Pancreas (tissue), 10 donors: Measurements from ENCODE around the gene LRRN4CL. TPM values are rescaled to one million over a fixed set of nuclear protein-coding genes. Genes with fewer than 3 reads are reported as not detected.

Experiments used
- ATAC-seq, 4 donors: fragments of 200-7000 bp; cut with Tn5 transposase; one replicate each; pipeline versions ENCODE4 v1.8.0 to v1.9.1; 2020; ENCODE audit warnings: mild to moderate bottlenecking in 4 of 4, moderate library complexity in 4 of 4
- DNase-seq, 6 donors: peaks; one replicate each; pipeline ENCODE4 v3.0.0-alpha.2; 2020
- FAIRE-seq: peaks from 2 replicates; lab custom pipeline; 2012; peaks lifted over from hg19 to GRCh38; lab: Jason Lieb, UNC
- H3K27ac ChIP-seq, 4 donors: fragments of 200-600 bp; sonication (generic); 1 replicate in 3 of 4; 2 replicates in 1 of 4; pipeline versions ENCODE4 v1.5.0 to v1.8.0; 2020
- H3K27me3 ChIP-seq, 4 donors: fragments of 200-600 bp; one replicate each; pipeline ENCODE4 v1.8.0; 2021
- H3K36me3 ChIP-seq, 3 donors: fragments of 200-600 bp; sonication (generic) in 1 of 3; one replicate each; pipeline versions ENCODE4 v1.5.0 to v1.8.0; 2020 to 2021
- H3K4me1 ChIP-seq, 3 donors: fragments of 200-600 bp; one replicate each; pipeline ENCODE4 v1.8.0; 2021
- H3K4me3 ChIP-seq, 4 donors: fragments of 200-600 bp; sonication (generic) in 2 of 4; one replicate each; pipeline versions ENCODE4 v1.5.0 to v1.8.0; 2020 to 2021
- H3K9me3 ChIP-seq, 4 donors: fragments of 200-600 bp; one replicate each; pipeline ENCODE4 v1.8.0; 2021
- CTCF ChIP-seq, 4 donors: fragments of 200-600 bp; sonication (generic) in 3 of 4; IDR thresholded peaks; one replicate each; pipeline versions ENCODE4 v1.5.0 to v1.8.0; 2021; ENCODE audit warnings: antibody characterized with exemption in 4 of 4
- WGBS, 2 donors: extraction: QIAGEN DNeasy Blood & Tissue Kit; methylation state at CpG; one replicate each; pipeline ENCODE4 v1.1.7; 2013; 5-methylcytosine and 5-hydroxymethylcytosine counted together
- intact Hi-C, 3 donors: fragments of 100-400 bp; cut with DNase I; formaldehyde crosslinking; loops; one replicate each; pipeline versions ENCODE4 v1.11.1 to v1.14.2; 2022
- polyA plus RNA-seq, 2 donors: library from polyadenylated mRNA; stranded (reverse); fragments of 200-250 nt; gene quantifications; one replicate each; pipeline ENCODE4 v1.2.3, GENCODE V29; 2013
- total RNA-seq, 6 donors: library from RNA; stranded (reverse); fragmentation: NEBNext Ultra II Directional in 4 of 6; extraction: Animal tissue kit (Norgen Biotek cat#: 25700) in 4 of 6; gene quantifications; one replicate each; pipeline versions ENCODE4 v1.2.1 to v1.2.4, GENCODE V29; 2021 to 2023
- donor health status: healthy with polysubstance abuse.
- donor health status: DM: no; HTN: no; CAD: no; lungs with moderate emphysema.
- donor health status: DM: no; HTN: no; CAD: no.
- donor health status: control.
- donor health status: control.
- donor health status: Bipolar disorder and iron deficiency.
- donor health status: DM: yes; HTN: yes; CAD: no.
- donor health status: DM: no; HTN: no; CAD: no.
- donor health status: DM: no; HTN: no; CAD: no.
- donor health status: DM: yes; HTN: yes; CAD: no.

The LRRN4CL gene
- total and polyA plus RNA-seq, 8 donors, result 0.16 to 1.6 (median 0.53) TPM

GRCh38 chr11:62646825-62647608, 42.3 kb downstream of the LRRN4CL start:
- peak; percentile 4 to 13 (median 8) for ATAC-seq
- H3K36me3 ChIP-seq, result peaks cover 0 to 14% (median 3%) of the 10 kb centered on the region in 3 donors
- no peaks in the 10 kb centered on the region for H3K9me3 ChIP-seq
- FAIRE-seq, result no peak
- peaks cover 6 to 20% (median 15%) of the 10 kb centered on the region in 3 donors for H3K4me1 ChIP-seq
- WGBS, 2 donors, result 34 to 50% methylated on average over 32 of the region's 32 CpGs
- DNase-seq, result peak in 4 of 6 donors; percentile 28 to 81 (median 52)
- H3K27me3 ChIP-seq, result no peaks in the 10 kb centered on the region
- H3K27ac ChIP-seq, result peak overlapping the region in 1 of 4 donors; percentile 10
- intact Hi-C loops, result no loop called here
- peak overlapping the region in 2 of 4 donors; percentile 82 to 89 for H3K4me3 ChIP-seq
- TF ChIP-seq CTCF (IDR thresholded peaks at IDR 0.05), result no peak

GRCh38 chr11:62645946-62646824, 43.1 kb downstream of the LRRN4CL start, which contains the start of gene GANAB:
TSS of gene GANAB (minus strand) at chr11:62646613. CDS start at chr11:62646599, 14 bp downstream.
- DNase-seq (peak; percentile 99), FAIRE-seq (peak; percentile 77), ATAC-seq (peak; percentile 97 to 99 (median 98))
- peaks cover 0 to 14% (median 3%) of the 10 kb centered on the region in 3 donors for H3K36me3 ChIP-seq
- no peaks in the 10 kb centered on the region for H3K9me3 ChIP-seq
- no peaks in the 10 kb centered on the region for H3K27me3 ChIP-seq
- intact Hi-C loops, result no loop called here
- peak within 1 kb of the TSS; percentile 82 to 98 (median 92) for H3K4me3 ChIP-seq
- peaks cover 6 to 13% (median 8%) of the 10 kb centered on the region in 3 donors for H3K4me1 ChIP-seq
- no peak for TF ChIP-seq CTCF (IDR thresholded peaks at IDR 0.05)
- peak within 1 kb of the TSS; percentile 75 to 87 (median 84) for H3K27ac ChIP-seq
- 0 to 1% methylated on average over 67 to 73 of the region's 73 CpGs for WGBS, 2 donors

- H3K4me1 ChIP-seq, result peaks cover 6 to 13% (median 8%) of the 10 kb centered on the region in 3 donors
- intact Hi-C loops, result no loop called here
- H3K4me3 ChIP-seq, result peak overlapping the region; percentile 82 to 98 (median 92)
- no peaks in the 10 kb centered on the region for H3K9me3 ChIP-seq
- H3K36me3 ChIP-seq, result peaks cover 0 to 14% (median 3%) of the 10 kb centered on the region in 3 donors
- ATAC-seq (no peak), DNase-seq (no peak), FAIRE-seq (no peak)
- no peak for TF ChIP-seq CTCF (IDR thresholded peaks at IDR 0.05)
- peak overlapping the region in 2 of 4 donors; percentile 81 to 87 for H3K27ac ChIP-seq
- 6 to 9% methylated on average over 11 of the region's 11 CpGs for WGBS, 2 donors
- H3K27me3 ChIP-seq, result no peaks in the 10 kb centered on the region
Observed at GRCh38 chr11:62645671-62645945, 43.7 kb downstream of the LRRN4CL start.

- H3K4me3 ChIP-seq, result no peak overlapping the region
- TF ChIP-seq CTCF (IDR thresholded peaks at IDR 0.05), result no peak
- DNase-seq (no peak), ATAC-seq (no peak), FAIRE-seq (no peak)
- no peaks in the 10 kb centered on the region for H3K27me3 ChIP-seq
- no peaks in the 10 kb centered on the region for H3K9me3 ChIP-seq
- WGBS, 2 donors, result 83 to 89% methylated on average over 8 of the region's 8 CpGs
- H3K4me1 ChIP-seq, result peaks cover 6 to 13% (median 8%) of the 10 kb centered on the region in 3 donors
- intact Hi-C loops, result no loop called here
- peaks cover 0 to 8% (median under 1%) of the 10 kb centered on the region in 3 donors for H3K36me3 ChIP-seq
- H3K27ac ChIP-seq, result no peak overlapping the region
Observed at GRCh38 chr11:62644220-62644619, 45.1 kb downstream of the LRRN4CL start.

Other genes with a start within 250 kb of the LRRN4CL start
- gene AHNAK, start 142.7 kb downstream of the LRRN4CL start, total RNA-seq, result 100 to 1,000 TPM in 1 of 6 donors, 10 to 100 TPM in 5; 53.2 to 163 (median 77.2) TPM
- 10 to 100 TPM; 18.7 to 32.5 TPM for gene AHNAK, start 142.7 kb downstream of the LRRN4CL start, polyA plus RNA-seq
- 1,000 to 10,000 TPM in 4 of 6 donors, 100 to 1,000 TPM in 2; 723 to 1,171 (median 1,053) TPM for gene EEF1G, start 115.6 kb downstream of the LRRN4CL start, total RNA-seq
- 100 to 1,000 TPM; 630 to 745 TPM for gene EEF1G, start 115.6 kb downstream of the LRRN4CL start, polyA plus RNA-seq
- gene TUT1, start 98.0 kb downstream of the LRRN4CL start, total RNA-seq, result 10 to 100 TPM; 12.0 to 20.3 (median 14.6) TPM
- 10 to 100 TPM; 24.6 to 33.4 TPM for gene TUT1, start 98.0 kb downstream of the LRRN4CL start, polyA plus RNA-seq
- gene MTA2, start 87.7 kb downstream of the LRRN4CL start, total RNA-seq, result 10 to 100 TPM; 14.7 to 35.6 (median 23.0) TPM
- gene MTA2, start 87.7 kb downstream of the LRRN4CL start, polyA plus RNA-seq, result 10 to 100 TPM; 28.7 to 42.3 TPM
- gene EML3, start 76.8 kb downstream of the LRRN4CL start, total RNA-seq, result 10 to 100 TPM; 22.0 to 34.1 (median 23.4) TPM
- 10 to 100 TPM; 70.7 to 86.4 TPM for gene EML3, start 76.8 kb downstream of the LRRN4CL start, polyA plus RNA-seq
- 1 to 10 TPM in 4 of 6 donors, under 1 TPM in 2; 0.65 to 2.8 (median 1.6) TPM for gene ROM1, start 76.3 kb downstream of the LRRN4CL start, total RNA-seq
- gene ROM1, start 76.3 kb downstream of the LRRN4CL start, polyA plus RNA-seq, result 1 to 10 TPM; 5.1 to 5.6 TPM
- gene B3GAT3, start 67.5 kb downstream of the LRRN4CL start, total RNA-seq, result 10 to 100 TPM; 13.2 to 24.1 (median 17.1) TPM
- 10 to 100 TPM; 45.7 to 50.8 TPM for gene B3GAT3, start 67.5 kb downstream of the LRRN4CL start, polyA plus RNA-seq
- gene GANAB, start 42.9 kb downstream of the LRRN4CL start, total RNA-seq, result 100 to 1,000 TPM; 106 to 210 (median 152) TPM
- 10 to 100 TPM; 88.1 to 93.1 TPM for gene GANAB, start 42.9 kb downstream of the LRRN4CL start, polyA plus RNA-seq
- 10 to 100 TPM in 3 of 6 donors, 1 to 10 TPM in 3; 5.8 to 12.9 (median 9.5) TPM for gene INTS5, start 36.2 kb downstream of the LRRN4CL start, total RNA-seq
- 1 to 10 TPM; 4.5 to 4.6 TPM for gene INTS5, start 36.2 kb downstream of the LRRN4CL start, polyA plus RNA-seq
- 10 to 100 TPM; 13.2 to 21.3 (median 16.9) TPM for gene C11orf98, start 24.3 kb downstream of the LRRN4CL start, total RNA-seq
- gene C11orf98, start 24.3 kb downstream of the LRRN4CL start, polyA plus RNA-seq, result 10 to 100 TPM; 56.3 to 70.8 TPM
- gene CSKMT, start 24.2 kb downstream of the LRRN4CL start, total RNA-seq, result 10 to 100 TPM in 1 of 6 donors, 1 to 10 TPM in 5; 4.0 to 11.0 (median 7.3) TPM
- gene CSKMT, start 24.2 kb downstream of the LRRN4CL start, polyA plus RNA-seq, result 10 to 100 TPM; 19.6 to 25.4 TPM
- 1 to 10 TPM; 3.2 to 4.9 (median 3.6) TPM for gene UQCC3, start 17.9 kb downstream of the LRRN4CL start, total RNA-seq
- 10 to 100 TPM; 14.1 to 17.3 TPM for gene UQCC3, start 17.9 kb downstream of the LRRN4CL start, polyA plus RNA-seq
- gene LBHD1, start 17.3 kb downstream of the LRRN4CL start, total RNA-seq, result 1 to 10 TPM; 1.4 to 4.0 (median 2.8) TPM
- gene LBHD1, start 17.3 kb downstream of the LRRN4CL start, polyA plus RNA-seq, result 10 to 100 TPM in 1 of 2 donors, 1 to 10 TPM in 1; 7.1 to 21.7 TPM
- gene UBXN1, start 10.5 kb downstream of the LRRN4CL start, total RNA-seq, result 10 to 100 TPM; 37.7 to 67.7 (median 51.9) TPM
- gene UBXN1, start 10.5 kb downstream of the LRRN4CL start, polyA plus RNA-seq, result 100 to 1,000 TPM in 1 of 2 donors, 10 to 100 TPM in 1; 86.0 to 104 TPM
- gene BSCL2, start 17.9 kb upstream of the LRRN4CL start, total RNA-seq, result 10 to 100 TPM; 30.3 to 58.6 (median 47.9) TPM
- 100 to 1,000 TPM in 1 of 2 donors, 10 to 100 TPM in 1; 99.2 to 151 TPM for gene BSCL2, start 17.9 kb upstream of the LRRN4CL start, polyA plus RNA-seq
- gene GNG3, start 18.1 kb upstream of the LRRN4CL start, total RNA-seq, result under 1 TPM in 2 of 6 donors, not detected in 4; 0.19 to 0.37 TPM
- under 1 TPM in 1 of 2 donors, not detected in 1; 0.26 TPM for gene GNG3, start 18.1 kb upstream of the LRRN4CL start, polyA plus RNA-seq
- gene HNRNPUL2, start 37.9 kb upstream of the LRRN4CL start, total RNA-seq, result 10 to 100 TPM; 17.5 to 26.2 (median 18.0) TPM
- 10 to 100 TPM; 19.1 to 25.9 TPM for gene HNRNPUL2, start 37.9 kb upstream of the LRRN4CL start, polyA plus RNA-seq
- gene TTC9C, start 39.0 kb upstream of the LRRN4CL start, total RNA-seq, result 10 to 100 TPM in 4 of 6 donors, 1 to 10 TPM in 2; 7.6 to 17.8 (median 10.5) TPM
- gene TTC9C, start 39.0 kb upstream of the LRRN4CL start, polyA plus RNA-seq, result 10 to 100 TPM; 16.7 to 20.3 TPM
- 1 to 10 TPM; 3.7 to 9.8 (median 5.4) TPM for gene ZBTB3, start 64.6 kb upstream of the LRRN4CL start, total RNA-seq
- gene ZBTB3, start 64.6 kb upstream of the LRRN4CL start, polyA plus RNA-seq, result 1 to 10 TPM; 2.0 to 2.4 TPM
- gene POLR2G, start 72.0 kb upstream of the LRRN4CL start, total RNA-seq, result 10 to 100 TPM; 15.1 to 32.0 (median 22.6) TPM
- gene POLR2G, start 72.0 kb upstream of the LRRN4CL start, polyA plus RNA-seq, result 10 to 100 TPM; 36.4 to 67.1 TPM
- gene TAF6L, start 81.9 kb upstream of the LRRN4CL start, total RNA-seq, result 10 to 100 TPM in 4 of 6 donors, 1 to 10 TPM in 2; 9.3 to 18.6 (median 11.7) TPM
- gene TAF6L, start 81.9 kb upstream of the LRRN4CL start, polyA plus RNA-seq, result 10 to 100 TPM; 37.2 to 53.5 TPM
- 10 to 100 TPM; 14.8 to 26.2 (median 19.1) TPM for gene TMEM179B, start 97.9 kb upstream of the LRRN4CL start, total RNA-seq
- gene TMEM179B, start 97.9 kb upstream of the LRRN4CL start, polyA plus RNA-seq, result 10 to 100 TPM; 27.1 to 59.6 TPM
- 1 to 10 TPM; 5.0 to 9.1 (median 6.9) TPM for gene TMEM223, start 102.5 kb upstream of the LRRN4CL start, total RNA-seq
- 10 to 100 TPM; 16.3 to 16.6 TPM for gene TMEM223, start 102.5 kb upstream of the LRRN4CL start, polyA plus RNA-seq
- 10 to 100 TPM; 20.9 to 60.9 (median 30.8) TPM for gene NXF1, start 115.9 kb upstream of the LRRN4CL start, total RNA-seq
- 100 to 1,000 TPM; 150 to 294 TPM for gene NXF1, start 115.9 kb upstream of the LRRN4CL start, polyA plus RNA-seq
- gene STX5, start 142.5 kb upstream of the LRRN4CL start, total RNA-seq, result 10 to 100 TPM; 22.8 to 31.2 (median 26.9) TPM
- 10 to 100 TPM; 18.6 to 27.9 TPM for gene STX5, start 142.5 kb upstream of the LRRN4CL start, polyA plus RNA-seq
- gene TEX54, start 143.3 kb upstream of the LRRN4CL start, total RNA-seq, result not detected
- under 1 TPM in 1 of 2 donors, not detected in 1; 0.65 TPM for gene TEX54, start 143.3 kb upstream of the LRRN4CL start, polyA plus RNA-seq
- gene WDR74, start 150.1 kb upstream of the LRRN4CL start, total RNA-seq, result 10 to 100 TPM; 18.4 to 35.1 (median 27.1) TPM
- gene WDR74, start 150.1 kb upstream of the LRRN4CL start, polyA plus RNA-seq, result 10 to 100 TPM; 47.6 to 59.5 TPM
- gene SLC3A2, start 191.4 kb upstream of the LRRN4CL start, total RNA-seq, result 100 to 1,000 TPM in 1 of 6 donors, 10 to 100 TPM in 5; 68.8 to 331 (median 75.1) TPM
- gene SLC3A2, start 191.4 kb upstream of the LRRN4CL start, polyA plus RNA-seq, result 100 to 1,000 TPM in 1 of 2 donors, 10 to 100 TPM in 1; 66.9 to 116 TPM
- under 1 TPM in 5 of 6 donors, not detected in 1; 0.06 to 0.15 (median 0.09) TPM for gene CHRM1, start 231.8 kb upstream of the LRRN4CL start, total RNA-seq
- gene CHRM1, start 231.8 kb upstream of the LRRN4CL start, polyA plus RNA-seq, result under 1 TPM; 0.14 to 0.19 TPM